Chondrocyte (in vitro differentiated cells): Measurements from ENCODE around the gene NOL3. TPM values are rescaled to one million over a fixed set of nuclear protein-coding genes. Genes with fewer than 3 reads are reported as not detected.
A peak's percentile ranks its signal among the peaks of the same experiment; 100 is the strongest.

Source experiments
- DNase-seq: peaks from one replicate; pipeline ENCODE4 v3.0.0; 2021; ENCODE audit warnings: mixed read lengths, low spot score
- H3K27ac Mint-ChIP-seq: one replicate; pipeline ENCODE4 v1.8.0; 2021; ENCODE audit warnings: mild to moderate bottlenecking, moderate library complexity, mixed read lengths; ENCODE audit not compliant: unreplicated experiment
- H3K27me3 Mint-ChIP-seq: 2 replicates; pipeline ENCODE4 v1.8.0; 2021; ENCODE audit warnings: low read depth, mixed read lengths
- H3K36me3 Mint-ChIP-seq: 2 replicates; pipeline ENCODE4 v1.8.0; 2021; ENCODE audit warnings: low read depth, mixed read lengths
- H3K4me1 Mint-ChIP-seq: 2 replicates; pipeline ENCODE4 v1.8.0; 2021; ENCODE audit warnings: low read depth, mild to moderate bottlenecking, mixed read lengths
- H3K4me3 Mint-ChIP-seq: one replicate; pipeline ENCODE4 v1.8.0; 2021; ENCODE audit warnings: mild to moderate bottlenecking, moderate library complexity, mixed read lengths; ENCODE audit not compliant: unreplicated experiment
- H3K9me3 Mint-ChIP-seq: 2 replicates; pipeline ENCODE4 v1.8.0; 2021; ENCODE audit warnings: low read depth, mixed read lengths
- microRNA-seq: library from miRNA; unstranded; fragments of <30 nt; microRNA quantifications from one replicate; pipeline ENCODE4 v1.2.0, GENCODE V29; 2020; ENCODE audit warnings: borderline number of aligned reads
- total RNA-seq: library from RNA; stranded (reverse); gene quantifications from 3 replicates; pipeline ENCODE4 v1.2.1, GENCODE V29; 2021
- TF ChIP-seq, protein P1 (sequence below): fragments of 200-600 bp; sonication (generic); IDR thresholded peaks from 2 replicates; pipeline ENCODE4 v1.5.0; 2021; ENCODE audit warnings: antibody characterized with exemption, mild to moderate bottlenecking, moderate library complexity

Gene NOL3
- total RNA-seq, 1 donor from 2014 or later, result 31.2 TPM

DNA sequence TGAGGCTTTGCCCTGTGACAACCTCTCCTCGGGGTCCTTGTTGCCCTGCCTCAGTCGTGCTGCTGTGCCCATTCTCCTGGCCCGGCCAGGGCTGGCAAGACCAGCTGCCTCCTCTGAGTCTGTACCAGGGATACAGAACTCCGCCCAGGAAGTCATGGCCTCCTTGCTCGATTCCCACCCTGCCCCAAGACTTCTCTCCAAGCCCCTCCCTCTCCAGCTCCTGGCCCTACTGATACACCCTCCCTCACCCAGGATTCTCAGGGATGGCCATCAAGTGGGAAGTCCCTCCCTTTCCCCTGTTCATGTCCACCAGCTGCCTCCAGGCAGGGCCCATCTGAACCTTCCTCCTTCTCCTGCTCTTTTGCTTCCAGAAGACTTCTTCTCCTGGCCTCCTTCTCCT, 45.4 kb downstream of the NOL3 start:
- Mint-ChIP-seq H3K27me3 (no peaks in the 10 kb centered on the region), H3K4me1 (no peaks in the 10 kb centered on the region), H3K9me3 (no peaks in the 10 kb centered on the region), H3K27ac (no peak overlapping the region), H3K36me3 (peaks cover 8% of the 10 kb centered on the region), H3K4me3 (no peak overlapping the region)
- DNase-seq, result no peak
- TF ChIP-seq, protein P1, sequence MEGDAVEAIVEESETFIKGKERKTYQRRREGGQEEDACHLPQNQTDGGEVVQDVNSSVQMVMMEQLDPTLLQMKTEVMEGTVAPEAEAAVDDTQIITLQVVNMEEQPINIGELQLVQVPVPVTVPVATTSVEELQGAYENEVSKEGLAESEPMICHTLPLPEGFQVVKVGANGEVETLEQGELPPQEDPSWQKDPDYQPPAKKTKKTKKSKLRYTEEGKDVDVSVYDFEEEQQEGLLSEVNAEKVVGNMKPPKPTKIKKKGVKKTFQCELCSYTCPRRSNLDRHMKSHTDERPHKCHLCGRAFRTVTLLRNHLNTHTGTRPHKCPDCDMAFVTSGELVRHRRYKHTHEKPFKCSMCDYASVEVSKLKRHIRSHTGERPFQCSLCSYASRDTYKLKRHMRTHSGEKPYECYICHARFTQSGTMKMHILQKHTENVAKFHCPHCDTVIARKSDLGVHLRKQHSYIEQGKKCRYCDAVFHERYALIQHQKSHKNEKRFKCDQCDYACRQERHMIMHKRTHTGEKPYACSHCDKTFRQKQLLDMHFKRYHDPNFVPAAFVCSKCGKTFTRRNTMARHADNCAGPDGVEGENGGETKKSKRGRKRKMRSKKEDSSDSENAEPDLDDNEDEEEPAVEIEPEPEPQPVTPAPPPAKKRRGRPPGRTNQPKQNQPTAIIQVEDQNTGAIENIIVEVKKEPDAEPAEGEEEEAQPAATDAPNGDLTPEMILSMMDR, result no peak

DNA sequence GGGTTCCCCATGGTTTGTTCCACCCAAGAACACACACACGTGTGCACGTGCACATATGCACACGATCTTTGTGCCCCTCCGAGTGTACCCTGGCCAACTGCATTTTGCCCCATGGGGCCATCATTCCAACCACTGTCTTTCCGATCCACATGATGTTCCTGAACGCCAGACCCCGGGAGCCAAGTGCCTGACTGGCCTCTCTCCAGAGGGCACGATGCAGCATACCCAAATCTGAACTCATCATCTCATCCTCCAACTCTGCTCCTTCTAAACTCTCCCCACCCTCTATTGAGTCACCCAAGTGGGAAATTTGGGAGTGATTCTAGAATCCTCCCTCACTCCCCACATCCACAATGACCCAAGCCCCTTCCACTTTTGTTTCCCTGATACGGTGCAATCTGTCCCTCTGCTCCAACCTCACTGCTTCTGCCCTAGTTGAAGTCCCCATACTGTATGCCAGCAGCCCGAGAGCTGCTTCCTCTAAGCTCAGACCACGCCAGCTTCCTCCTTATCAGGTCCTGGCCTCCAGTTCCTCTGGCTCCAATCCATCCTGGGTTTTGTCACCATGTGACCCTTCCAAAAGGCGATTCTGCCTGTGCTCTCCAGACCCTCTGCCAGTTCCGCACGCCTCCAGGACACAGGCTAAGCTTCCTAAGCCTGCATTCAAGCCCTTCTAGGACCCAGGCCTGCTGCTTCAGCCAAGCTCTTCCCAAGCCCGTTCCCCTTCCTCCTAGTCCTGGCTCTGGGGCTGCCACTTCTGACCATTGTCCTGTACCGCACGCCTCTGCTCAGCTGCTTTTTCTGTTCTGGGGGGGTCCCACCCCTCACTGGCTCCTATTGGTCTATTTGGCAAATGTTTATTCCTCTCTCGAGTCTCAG, 46.5 kb downstream of the NOL3 start:
- Mint-ChIP-seq H3K9me3 (no peaks in the 10 kb centered on the region), H3K4me3 (no peak overlapping the region), H3K36me3 (peaks cover 8% of the 10 kb centered on the region), H3K27me3 (no peaks in the 10 kb centered on the region), H3K27ac (no peak overlapping the region), H3K4me1 (no peaks in the 10 kb centered on the region)
- DNase-seq, result no peak
- TF ChIP-seq, protein P1, result no peak

GRCh38 chr16:67223992-67224391, 53.7 kb downstream of the NOL3 start:
- Mint-ChIP-seq H3K36me3 (peaks cover 8% of the 10 kb centered on the region), H3K27ac (no peak overlapping the region), H3K9me3 (no peaks in the 10 kb centered on the region), H3K4me1 (peaks cover 31% of the 10 kb centered on the region), H3K27me3 (no peaks in the 10 kb centered on the region), H3K4me3 (no peak overlapping the region)
- DNase-seq, result no peak
- TF ChIP-seq, protein P1, result no peak

Small RNA genes lying within 50 kb of the gene (microRNA-seq; reads per million reads assigned to microRNA genes)
- gene MIR328, result 260 reads per million, percentile 68 among the genes with 10 or more reads in this experiment

Other genes starting within 250 kb of the NOL3 start
- gene RRAD, start 245.0 kb upstream of the NOL3 start, total RNA-seq, result 0.75 to 6.5 TPM (median 4.4 TPM) in 3 replicates
- gene CIAO2B, start 236.1 kb upstream of the NOL3 start, total RNA-seq, result 55.9 to 64.9 TPM (median 61.3 TPM) in 3 replicates
- 25.2 to 27.9 TPM (median 26.0 TPM) in 3 replicates for gene CES2, start 235.0 kb upstream of the NOL3 start, total RNA-seq
- 0.12 to 0.75 TPM (median 0.13 TPM) in 3 replicates for gene CES3, start 209.3 kb upstream of the NOL3 start, total RNA-seq
- gene CES4A, start 181.9 kb upstream of the NOL3 start, total RNA-seq, result 1.6 to 6.6 TPM (median 2.6 TPM) in 3 replicates
- gene CBFB, start 141.4 kb upstream of the NOL3 start, total RNA-seq, result 56.6 to 62.7 TPM (median 61.3 TPM) in 3 replicates
- gene PHAF1, start 60.6 kb upstream of the NOL3 start, total RNA-seq, result 14.0 to 18.2 TPM (median 14.9 TPM) in 3 replicates
- gene B3GNT9, start 19.5 kb upstream of the NOL3 start, total RNA-seq, result 39.9 to 64.4 TPM (median 41.4 TPM) in 3 replicates
- 16.6 to 20.0 TPM (median 19.1 TPM) in 3 replicates for gene TRADD, start 10.6 kb upstream of the NOL3 start, total RNA-seq
- 14.6 to 17.5 TPM (median 16.0 TPM) in 3 replicates for gene FBXL8, start 10.6 kb upstream of the NOL3 start, total RNA-seq
- 11.6 to 19.0 TPM (median 15.7 TPM) in 3 replicates for gene HSF4, start 5.8 kb upstream of the NOL3 start, total RNA-seq
- gene MATCAP1, start 13.4 kb downstream of the NOL3 start, total RNA-seq, result 28.0 to 45.0 TPM (median 29.9 TPM) in 3 replicates
- not detected in 3 replicates for gene EXOC3L1, start 19.6 kb downstream of the NOL3 start, total RNA-seq
- 31.9 to 41.0 TPM (median 33.4 TPM) in 3 replicates for gene E2F4, start 21.6 kb downstream of the NOL3 start, total RNA-seq
- 1.1 to 1.2 TPM (median 1.1 TPM) in 3 replicates for gene ELMO3, start 28.6 kb downstream of the NOL3 start, total RNA-seq
- 41.7 to 55.7 TPM (median 43.2 TPM) in 3 replicates for gene TMEM208, start 56.6 kb downstream of the NOL3 start, total RNA-seq
- gene FHOD1, start 76.9 kb downstream of the NOL3 start, total RNA-seq, result 32.9 to 50.1 TPM (median 35.6 TPM) in 3 replicates
- gene SLC9A5, start 78.4 kb downstream of the NOL3 start, total RNA-seq, result 3.0 to 5.6 TPM (median 3.4 TPM) in 3 replicates
- gene PLEKHG4, start 109.0 kb downstream of the NOL3 start, total RNA-seq, result 17.5 to 22.4 TPM (median 18.9 TPM) in 3 replicates
- gene KCTD19, start 156.2 kb downstream of the NOL3 start, total RNA-seq, result not detected in 3 replicates
- 0.20 TPM in 1 of 3 replicates, not detected in the others for gene LRRC36, start 156.3 kb downstream of the NOL3 start, total RNA-seq
- gene TPPP3, start 223.0 kb downstream of the NOL3 start, total RNA-seq, result 2.7 to 3.6 TPM (median 3.3 TPM) in 3 replicates
- 11.8 to 15.0 TPM (median 12.2 TPM) in 3 replicates for gene ZDHHC1, start 245.9 kb downstream of the NOL3 start, total RNA-seq